Fibroblast of peridontal ligament (primary cell): ENCODE measurements around the gene FOXK1.
"Not testable (repeated sequence)": the region's sequence is repeated elsewhere in the genome, so short reads cannot be mapped to it uniquely, and the experiment has no call there.

ENCODE experiments used
- DNase-seq: peaks from one replicate; pipeline ENCODE4 v3.0.0-alpha.2; 2010; ENCODE audit errors: extremely low read depth

FOXK1 gene

DNA sequence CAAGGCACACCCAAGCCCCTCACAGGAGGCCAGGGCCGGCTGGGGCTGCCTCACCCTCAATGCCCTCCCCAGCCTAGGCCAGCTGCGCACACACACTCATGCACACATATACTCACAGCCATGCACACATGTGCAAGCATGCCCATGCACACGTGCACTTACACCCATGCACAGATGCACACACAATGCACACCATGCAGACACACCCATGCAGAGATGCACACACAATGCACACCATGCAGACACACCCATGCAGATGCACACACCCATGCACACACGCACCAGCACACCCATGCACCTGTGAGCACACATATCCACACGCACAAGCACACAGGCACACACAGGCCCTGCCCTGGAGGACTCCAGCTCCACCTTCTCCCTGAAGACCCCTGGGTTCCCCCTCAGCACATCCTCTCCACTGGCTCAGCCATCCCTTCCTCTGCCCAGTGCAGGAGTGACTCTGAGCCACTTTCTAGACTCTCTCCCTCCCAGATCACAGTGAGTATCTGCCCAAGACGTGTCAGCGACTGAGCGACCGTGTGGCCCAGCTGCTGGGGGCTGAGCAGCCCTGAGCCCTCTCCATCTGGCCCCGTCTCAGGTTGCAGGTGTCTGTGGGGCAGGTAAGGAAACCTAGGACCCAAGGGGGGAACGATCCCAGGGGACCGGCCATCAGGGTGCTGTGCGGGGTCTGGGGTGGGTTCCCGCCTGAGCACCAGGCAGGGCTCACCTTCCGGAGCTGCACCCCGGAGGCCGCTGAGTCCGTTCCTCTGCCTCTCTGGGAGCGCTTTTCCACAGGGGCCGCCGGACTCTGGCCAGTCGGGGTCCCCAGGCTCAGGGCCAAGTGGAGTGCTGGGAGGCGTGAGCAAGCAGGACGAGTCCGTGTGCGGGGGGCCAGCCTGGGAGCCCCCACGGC, 119.1 kb downstream of the FOXK1 start:
- no peak for DNase-seq

DNA sequence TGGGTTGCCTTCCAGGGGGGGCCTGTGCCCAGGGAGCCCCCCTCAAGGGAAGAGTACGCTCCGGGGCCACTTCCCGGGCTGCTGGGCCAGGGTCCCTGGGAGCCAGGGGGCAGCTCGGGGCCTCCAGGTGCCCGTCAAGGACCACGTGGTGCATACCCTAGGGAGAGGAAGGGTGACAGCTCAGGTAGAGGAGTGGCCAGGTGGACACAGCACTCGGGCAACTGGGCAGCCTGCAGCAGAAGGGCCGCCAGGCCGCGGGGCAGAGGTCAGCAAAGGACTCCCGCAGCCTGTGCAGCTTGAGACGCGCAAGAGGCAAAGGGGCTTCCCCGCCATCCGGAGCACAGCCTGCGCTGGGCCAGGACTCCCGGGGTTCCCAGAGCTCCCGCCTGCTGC, 119.7 kb downstream of the FOXK1 start:
- DNase-seq = no peak

DNA sequence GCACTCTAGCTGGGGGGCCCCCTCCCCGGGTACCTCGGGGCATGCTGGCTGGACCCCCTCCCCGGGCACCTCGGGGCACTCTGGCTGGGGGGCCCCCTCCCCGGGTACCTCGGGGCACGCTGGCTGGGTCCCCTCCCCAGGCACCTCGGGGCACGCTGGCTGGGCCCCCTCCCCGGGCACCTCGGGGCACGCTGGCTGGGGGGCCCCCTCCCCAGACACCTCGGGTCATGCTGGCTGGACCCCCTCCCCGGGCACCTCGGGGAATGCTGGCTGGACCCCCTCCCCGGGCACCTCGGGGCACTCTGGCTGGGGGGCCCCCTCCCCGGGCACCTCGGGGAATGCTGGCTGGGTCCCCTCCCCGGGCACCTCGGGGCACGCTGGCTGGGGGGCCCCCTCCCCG, 120.5 kb downstream of the FOXK1 start:
- not testable (repeated sequence) for DNase-seq

DNA sequence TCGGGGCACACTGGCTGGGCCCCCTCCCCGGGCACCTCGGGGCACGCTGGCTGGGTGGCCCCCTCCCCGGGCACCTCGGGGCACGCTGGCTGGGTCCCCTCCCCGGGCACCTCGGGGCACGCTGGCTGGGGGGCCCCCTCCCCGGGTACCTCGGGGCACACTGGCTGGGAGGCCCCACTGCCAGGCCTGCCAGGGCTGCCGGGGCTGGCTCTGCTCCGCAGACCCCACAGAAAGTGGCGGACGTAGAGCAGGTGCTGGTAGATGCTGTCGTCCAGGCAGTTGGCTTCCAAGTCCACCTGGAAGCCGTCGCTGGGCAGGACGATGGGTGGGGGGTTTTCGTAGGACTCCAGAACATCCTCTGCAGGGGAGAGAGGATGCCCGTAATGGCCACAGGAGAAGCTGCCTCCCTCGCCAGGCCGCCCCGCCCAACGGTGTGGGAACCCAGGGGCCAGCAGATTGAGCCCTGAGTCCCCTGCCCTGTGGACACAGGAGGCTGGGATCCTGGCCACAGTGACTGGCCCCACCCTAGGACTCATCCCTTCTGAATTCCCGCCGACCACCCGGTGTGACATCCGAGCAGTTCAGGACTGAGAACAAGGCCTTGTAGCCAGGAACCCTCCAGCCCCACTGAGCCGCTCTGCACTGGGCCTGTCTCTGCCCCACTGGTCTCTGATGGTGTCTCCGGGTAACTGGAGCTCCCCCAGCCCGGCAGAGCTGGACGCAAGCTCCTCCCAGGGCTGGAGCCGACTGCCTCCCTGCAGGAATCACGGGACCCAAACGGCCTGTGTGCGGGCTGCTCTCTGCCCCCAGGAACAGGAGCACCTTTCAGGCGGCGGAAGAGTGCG, 121.5 kb downstream of the FOXK1 start:
- no peak for DNase-seq

DNA sequence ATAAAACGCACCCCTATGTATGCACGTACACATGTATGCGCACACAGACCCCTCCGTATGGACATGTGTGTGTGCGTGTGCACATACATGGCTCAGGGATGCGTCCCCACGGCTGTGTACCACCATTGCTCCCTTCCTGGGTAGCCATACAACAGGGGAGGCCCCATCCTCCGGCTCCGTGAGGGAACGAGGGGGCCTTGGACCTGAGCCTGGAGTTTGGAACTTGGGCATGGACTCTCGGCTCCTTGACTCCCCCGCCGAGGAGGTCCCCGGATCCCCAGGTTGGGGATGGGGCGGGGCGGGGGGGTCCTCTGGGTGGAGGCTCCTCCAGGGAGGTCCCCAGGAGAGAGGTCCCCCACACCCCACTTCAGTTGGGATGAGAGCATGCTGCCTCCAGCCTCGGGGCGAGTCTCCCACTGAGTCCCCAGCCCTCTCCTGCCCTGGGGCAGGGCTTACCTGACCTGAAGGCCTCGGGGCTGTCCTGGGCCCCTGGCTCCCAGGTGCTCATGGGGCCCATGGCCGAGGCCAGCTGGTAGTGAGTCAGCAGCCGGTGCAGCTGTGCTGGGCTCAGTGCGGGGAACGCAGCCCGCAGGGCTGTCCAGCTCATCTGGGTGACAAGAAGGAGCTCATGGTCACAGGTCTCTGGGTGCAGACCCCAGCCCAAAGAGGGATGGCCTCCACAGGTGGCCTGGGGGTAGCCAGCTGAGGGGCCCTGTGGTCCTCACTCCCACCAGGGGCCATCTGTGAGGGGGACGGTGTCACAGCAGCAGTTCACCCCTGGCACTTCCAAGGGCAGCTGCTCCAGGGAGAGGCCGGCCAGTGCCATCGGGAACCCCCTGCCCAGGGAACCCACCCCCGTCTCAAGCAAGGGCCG, 123.3 kb downstream of the FOXK1 start:
- DNase-seq = no peak

DNA sequence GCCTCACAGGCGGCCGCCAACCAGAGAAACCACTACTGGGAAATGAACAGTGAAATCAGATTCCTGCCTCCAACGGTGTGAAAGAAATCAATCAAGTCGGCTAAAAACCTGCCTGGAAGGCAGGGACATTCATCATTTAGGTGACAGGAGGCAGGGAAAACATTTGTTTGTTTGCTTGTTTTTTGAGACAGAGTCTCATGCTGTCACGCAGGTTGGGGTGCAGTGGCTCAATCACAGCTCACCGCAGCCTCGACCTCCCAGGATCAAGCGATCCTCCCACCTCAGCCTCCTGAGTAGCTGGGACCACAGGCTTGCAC, 123.8 kb downstream of the FOXK1 start:
- DNase-seq = no peak

DNA sequence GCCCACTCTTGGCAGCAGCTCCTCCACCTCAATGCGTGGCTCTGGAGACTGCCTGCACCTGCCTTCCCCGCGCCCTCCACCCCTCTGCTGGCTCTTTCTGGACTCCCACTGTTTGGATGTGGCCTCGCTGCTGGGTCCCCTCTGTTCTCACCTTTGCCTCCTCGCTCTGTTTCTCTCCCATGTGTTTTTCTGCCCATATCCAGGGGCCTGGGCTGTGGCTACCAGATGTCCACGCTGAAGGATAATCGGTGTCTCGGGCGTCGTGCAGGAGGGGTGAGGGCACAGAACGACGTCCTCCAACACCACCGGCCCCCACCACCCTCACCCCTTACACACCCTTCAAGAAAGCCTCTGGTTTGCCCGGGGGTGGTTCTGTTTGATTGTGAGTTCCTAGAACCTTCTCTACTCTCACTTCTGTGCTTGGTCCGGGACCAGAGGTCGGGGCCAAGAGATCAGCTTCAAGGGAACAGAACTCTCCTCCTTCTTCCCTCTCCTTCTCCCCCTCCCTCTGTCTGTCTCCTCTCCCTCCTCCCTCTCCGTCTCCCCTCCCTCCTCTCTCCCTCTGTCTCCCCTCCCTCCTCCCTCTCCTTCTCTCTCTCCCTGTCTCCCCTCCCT, 125.0 kb downstream of the FOXK1 start:
- DNase-seq = no peak

DNA sequence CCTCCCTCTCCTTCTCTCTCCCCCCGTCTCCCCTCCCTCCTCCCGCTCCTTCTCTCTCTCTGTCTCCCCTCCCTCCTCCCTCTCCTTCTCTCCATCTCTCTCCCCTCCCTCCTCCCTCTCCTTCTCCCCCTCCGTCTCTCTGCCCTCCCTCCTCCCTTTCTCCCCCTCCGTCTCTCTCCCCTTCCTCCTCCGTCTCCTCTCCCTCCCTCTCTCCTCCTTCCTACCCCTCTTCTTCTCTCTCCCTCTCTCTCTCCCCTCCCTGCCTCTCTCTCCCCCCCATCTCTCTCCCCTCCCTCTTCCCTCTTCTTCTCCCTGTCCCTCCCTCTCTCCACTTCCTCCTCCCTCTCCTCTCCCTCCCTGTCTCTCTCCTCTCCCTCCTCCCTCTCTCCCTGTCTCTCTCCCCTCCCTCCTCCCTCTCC, 125.5 kb downstream of the FOXK1 start:
- DNase-seq = no peak

DNA sequence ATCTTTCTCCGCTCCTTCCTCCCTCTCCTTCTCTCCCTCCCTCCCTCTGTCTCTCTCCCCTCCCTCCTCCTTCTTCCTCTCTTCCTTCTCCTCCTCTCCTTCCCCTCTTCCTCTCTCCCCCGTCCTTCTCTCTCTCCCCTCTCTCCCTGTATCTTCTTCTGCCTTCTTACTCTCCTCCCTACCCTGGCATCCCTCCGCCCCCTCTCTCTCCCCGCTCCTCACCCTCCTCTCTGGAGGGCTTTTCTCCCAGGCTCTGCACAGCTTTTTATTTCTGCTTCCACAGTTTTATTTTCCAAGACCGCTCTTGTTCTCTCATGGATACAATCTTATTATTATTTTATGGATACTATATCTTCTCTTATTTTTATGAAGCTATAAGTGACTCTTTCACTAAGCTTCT, 125.9 kb downstream of the FOXK1 start:
- DNase-seq = no peak

DNA sequence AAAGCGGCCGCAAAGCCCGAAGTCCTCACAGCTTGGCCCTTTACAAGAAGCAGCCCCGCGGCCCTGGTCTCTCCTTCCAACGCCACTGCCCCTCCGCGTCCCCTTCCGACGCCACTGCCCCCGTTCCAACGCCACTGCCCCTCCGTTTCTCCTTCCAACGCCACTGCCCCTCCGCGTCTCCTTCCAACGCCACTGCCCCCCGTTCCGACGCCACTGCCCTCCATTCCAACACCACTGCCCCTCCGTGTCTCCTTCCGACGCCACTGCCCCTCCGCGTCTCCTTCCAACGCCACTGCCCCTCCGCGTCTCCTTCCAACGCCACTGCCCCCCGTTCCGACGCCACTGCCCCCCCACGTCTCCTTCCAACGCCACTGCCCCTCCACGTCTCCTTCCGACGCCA, 126.5 kb downstream of the FOXK1 start:
- DNase-seq = no peak

DNA sequence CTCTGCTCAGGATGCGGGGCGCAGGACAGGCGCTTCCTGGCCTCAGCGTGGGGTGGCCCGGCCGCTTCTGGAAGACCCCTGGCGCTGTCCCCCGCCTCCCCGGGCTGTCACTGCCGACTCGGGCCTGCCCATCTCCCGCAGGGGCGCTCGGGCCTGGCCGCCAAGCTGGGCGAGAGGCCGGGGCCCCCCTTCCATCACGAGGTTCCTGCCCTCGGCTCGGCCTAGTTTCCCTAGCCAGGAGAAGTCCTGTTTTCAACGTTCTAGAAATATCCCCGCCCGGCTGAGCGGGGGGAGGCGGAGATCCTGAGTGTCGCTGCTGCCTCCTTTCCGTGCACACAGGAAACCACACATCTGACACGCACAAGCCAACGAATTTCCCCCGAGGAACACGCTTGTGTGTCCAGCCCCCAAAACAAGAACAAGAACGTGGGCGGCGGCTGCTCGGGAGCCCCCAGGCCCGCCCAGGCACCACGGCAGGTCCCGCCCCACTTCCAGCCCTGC, 127.0 kb downstream of the FOXK1 start:
- no peak for DNase-seq

DNA sequence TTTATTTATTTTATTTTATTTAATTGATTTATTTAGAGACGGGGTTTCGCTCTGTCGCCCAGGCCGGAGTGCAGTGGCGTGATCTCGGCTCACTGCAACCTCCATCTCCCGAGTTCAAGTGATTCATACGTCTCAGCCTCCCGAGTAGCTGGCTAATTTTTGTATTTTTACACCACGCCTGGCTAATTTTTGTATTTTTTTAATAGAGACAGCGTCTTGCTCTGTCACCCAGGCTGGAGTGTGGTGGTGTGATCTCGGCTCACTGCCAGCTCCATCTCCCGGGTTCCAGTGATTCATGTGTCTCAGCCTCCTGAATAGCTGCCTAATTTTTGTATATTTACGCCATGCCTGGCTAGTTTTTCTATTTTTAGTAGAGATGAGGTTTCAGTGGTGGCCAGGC, 127.6 kb downstream of the FOXK1 start:
- no peak for DNase-seq

DNA sequence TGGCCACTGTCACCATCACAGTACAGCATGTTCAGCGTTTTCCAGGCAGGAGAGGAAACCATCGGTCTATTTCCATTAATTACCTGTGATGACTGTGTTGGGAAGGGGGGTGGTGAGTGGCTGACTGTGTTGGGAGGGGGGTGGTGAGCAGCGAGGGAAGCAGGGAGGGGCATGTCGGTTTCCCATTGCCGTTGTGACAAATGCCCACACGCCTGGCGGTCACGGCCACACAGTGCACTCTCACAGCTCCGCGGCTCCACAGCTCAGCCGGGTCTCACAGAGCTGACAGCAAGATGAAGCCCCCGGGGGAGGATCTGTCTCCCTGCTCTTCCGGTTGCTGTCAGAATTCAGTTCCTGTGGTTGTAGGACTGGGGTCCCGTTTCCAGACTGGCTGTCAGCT, 132.3 kb downstream of the FOXK1 start:
- no peak for DNase-seq

DNA sequence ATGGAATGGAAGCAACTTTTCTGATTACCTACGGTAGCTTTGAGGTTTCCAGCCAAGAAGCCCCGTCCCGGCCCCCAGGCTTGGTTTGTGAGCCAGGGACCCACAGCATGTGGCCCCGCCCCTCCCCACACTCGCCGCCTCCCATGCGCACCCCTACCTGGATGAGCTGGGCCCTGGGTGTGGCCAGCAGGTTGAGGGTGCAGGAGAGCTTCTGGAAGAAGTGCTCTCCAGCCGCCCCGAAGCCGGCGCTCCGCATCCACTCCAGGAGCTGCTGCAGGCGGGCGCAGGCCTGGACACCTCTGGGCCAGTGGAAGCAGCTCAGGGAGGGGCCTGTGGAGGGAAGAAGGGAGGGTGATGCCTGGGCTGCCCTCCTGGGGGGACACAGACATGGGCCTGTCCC, 133.0 kb downstream of the FOXK1 start:
- DNase-seq = no peak

DNA sequence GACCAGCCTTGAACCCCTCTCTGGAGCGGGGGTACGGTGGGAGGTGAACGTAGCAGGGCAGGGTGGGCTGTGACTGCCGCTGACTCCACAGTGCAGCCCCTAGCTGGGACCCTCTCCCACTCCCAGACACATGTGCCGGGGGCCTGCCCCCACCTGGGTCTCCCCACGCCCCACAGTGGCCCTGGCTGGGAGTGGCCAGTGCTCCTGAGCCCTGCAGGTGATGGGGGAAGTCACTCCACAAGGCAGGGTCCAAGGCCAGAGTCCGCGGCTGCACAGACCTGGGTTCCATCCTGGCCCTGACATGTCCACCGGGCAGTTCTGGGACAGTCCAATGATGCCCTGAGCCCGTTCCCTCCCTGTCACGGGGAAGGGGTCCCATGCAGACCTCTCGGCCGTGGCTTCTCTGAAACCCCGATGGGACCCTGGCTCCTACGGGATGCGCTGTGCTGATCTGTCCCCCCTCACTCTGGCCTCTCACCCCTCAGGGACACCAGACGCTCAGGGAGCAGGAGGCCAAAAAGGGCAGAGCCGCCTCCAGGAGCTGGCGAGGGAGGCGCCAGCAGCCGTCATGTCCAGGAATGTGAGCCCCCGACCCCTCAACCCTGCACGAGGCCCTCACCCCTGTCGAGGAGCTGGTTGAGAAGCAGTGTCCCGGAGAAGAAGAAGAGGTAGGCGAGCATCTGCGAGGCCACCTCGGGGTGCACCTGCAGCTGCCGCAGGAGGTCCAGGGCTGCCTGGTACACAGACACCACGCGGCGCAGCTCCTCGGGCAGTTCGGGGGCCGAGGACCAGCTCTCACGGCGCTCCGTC, 133.7 kb downstream of the FOXK1 start:
- DNase-seq = no peak

DNA sequence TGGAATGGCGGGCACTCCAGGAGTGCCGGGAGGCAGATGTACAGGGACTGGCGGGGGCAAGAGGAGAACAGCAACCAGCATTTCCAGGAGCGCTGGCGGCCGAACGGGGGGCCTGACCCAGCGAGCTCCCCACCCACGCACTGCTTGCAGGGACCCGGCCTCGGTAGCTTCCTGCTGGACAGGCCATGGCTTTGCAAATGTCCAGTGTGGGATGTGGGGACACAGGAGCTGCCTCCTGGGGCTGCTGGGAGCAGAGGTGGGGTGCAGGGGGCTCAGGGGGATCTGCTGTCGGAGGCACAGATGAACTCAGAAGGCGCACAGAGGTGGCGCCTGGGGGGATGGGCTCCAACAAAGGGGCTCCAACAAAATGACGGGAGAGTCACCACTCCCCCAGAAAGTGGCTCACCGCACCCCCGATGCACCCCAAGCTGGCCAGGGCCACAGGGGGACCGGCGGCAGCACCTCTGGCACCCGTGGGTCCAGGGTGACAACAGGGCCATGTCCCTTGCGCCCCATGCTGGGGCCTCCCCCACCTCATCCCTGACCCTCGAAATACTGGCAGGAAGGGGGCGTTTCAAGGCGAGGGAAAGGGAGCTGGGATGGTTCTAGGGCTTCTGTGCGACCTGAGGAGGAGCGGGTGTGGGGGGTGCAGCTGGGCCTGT, 134.5 kb downstream of the FOXK1 start:
- DNase-seq = no peak

DNA sequence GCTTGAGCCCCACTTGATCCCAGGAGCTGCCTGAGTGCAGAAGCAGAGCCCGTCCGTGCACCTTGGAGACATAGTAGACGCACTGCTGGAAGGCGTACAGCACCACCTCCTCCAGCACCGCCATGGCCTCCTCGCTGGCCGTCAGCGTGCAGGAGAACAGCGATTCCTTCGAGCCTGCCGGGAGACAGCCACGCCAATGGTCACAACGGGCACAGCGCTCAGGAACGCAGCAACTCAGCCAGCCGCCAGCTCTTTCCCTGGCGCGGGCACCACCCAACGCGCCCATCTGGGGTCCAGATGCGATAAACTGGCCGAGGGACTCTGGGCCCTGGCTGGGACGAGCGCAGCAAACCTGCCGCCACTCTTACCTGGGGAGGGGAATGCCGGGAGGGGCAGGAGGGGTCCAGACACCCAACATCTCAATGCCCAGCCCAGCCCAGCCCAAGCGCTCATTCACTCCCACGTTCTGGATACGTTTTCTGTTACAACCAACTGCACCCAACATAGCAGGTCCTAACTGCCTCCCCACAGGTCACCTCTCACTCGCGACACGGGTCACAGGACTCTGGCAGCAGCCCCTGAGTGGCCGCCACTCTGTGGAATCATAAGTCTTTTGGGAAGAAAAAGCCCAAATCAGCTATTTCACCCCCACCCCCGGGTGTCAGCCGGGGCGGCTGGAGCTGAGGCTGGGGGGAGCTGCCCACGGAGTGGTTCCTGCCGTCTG, 135.2 kb downstream of the FOXK1 start:
- no peak for DNase-seq

DNA sequence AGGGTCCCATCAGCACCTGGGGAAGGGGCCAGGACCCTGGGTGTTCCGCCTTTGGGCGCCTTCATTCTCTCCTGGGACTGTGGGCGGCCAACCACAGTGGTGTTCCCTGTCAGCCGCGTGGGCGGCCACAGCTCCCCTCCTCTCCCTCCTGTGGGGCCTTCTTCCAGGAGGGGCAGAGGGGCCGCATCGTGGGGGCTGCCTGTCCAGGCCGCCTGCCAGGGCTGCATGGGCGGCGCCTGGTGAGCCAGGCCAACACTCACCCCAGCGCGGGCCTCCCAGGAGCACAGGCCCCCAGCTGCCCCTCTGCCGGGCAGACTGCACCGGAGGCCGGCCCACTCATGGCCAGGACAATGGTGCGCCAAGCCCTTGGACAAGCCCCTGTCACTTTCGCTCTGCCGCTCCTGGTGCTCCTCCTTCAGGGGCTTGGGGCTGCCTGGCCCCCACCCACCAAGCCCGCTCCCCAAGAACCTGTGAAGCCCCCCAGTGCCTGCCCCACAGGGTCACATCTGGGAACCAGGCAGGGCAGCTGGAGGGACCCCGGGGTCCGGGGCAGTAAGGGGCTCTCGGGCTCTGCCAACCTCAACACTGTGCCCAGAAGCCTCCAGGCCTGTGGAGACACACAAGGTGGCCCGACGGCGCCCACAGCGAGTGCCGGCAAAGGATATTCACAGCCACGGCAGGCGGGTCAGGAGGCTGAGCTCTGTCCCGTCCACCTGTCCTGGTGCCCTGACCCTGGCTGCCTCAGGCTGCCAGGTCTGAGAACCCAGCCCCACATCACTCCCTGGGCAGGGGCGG, 136.1 kb downstream of the FOXK1 start:
- DNase-seq = no peak
